CD14-positive monocyte (primary cell): ENCODE results near the gene FXYD6. TPM values are rescaled to one million over a fixed set of nuclear protein-coding genes. Genes with fewer than 3 reads are reported as not detected.

ENCODE experiments used
- DNase-seq, 3 donors: peaks; one replicate each; pipeline ENCODE4 v3.0.0-alpha.2; 2011 to 2022
- H2AFZ ChIP-seq: 2 replicates; pipeline ENCODE4 v1.6.0; 2012; ENCODE audit warnings: mild to moderate bottlenecking, low read depth, low read length, inconsistent platforms; ENCODE audit not compliant: insufficient read depth, poor library complexity, severe bottlenecking
- H3K27ac ChIP-seq, 2 donors: 1 replicate in 1 of 2; 2 replicates in 1 of 2; pipeline ENCODE4 v1.5.1; 2012 to 2013; ENCODE audit warnings: low read length in 2 of 2, control low read depth in 1 of 2, inconsistent platforms in 1 of 2, low read depth in 1 of 2, mild to moderate bottlenecking in 1 of 2
- H3K27me3 ChIP-seq, 2 donors: one replicate each; pipeline versions ENCODE4 v1.6.0 to v1.6.1; 2011 to 2013; ENCODE audit warnings: low read length in 2 of 2; ENCODE audit not compliant: control insufficient read depth in 2 of 2, insufficient read depth in 2 of 2
- H3K36me3 ChIP-seq, 2 donors: replicated peaks in 1 of 2; 1 replicate in 1 of 2; 2 replicates in 1 of 2; pipeline versions ENCODE4 v1.5.1 to v1.6.1; 2012 to 2013; ENCODE audit warnings: low read length in 2 of 2, control low read depth in 1 of 2, inconsistent platforms in 1 of 2, mild to moderate bottlenecking in 1 of 2; ENCODE audit not compliant: insufficient read depth in 2 of 2, control insufficient read depth in 1 of 2
- H3K4me1 ChIP-seq, 2 donors: 1 replicate in 1 of 2; 2 replicates in 1 of 2; pipeline versions ENCODE4 v1.5.1 to v1.6.1; 2012 to 2013; ENCODE audit warnings: low read length in 2 of 2, control low read depth in 1 of 2, inconsistent platforms in 1 of 2, mild to moderate bottlenecking in 1 of 2, moderate library complexity in 1 of 2; ENCODE audit not compliant: insufficient read depth in 2 of 2, control insufficient read depth in 1 of 2
- H3K4me2 ChIP-seq: replicated peaks from 2 replicates; pipeline ENCODE3; 2012; ENCODE audit warnings: low read length, moderate library complexity, mild to moderate bottlenecking; ENCODE audit not compliant: poor library complexity, severe bottlenecking; ENCODE audit errors: extremely low read depth
- H3K4me3 ChIP-seq, 3 experiments: fragments of 200-600 bp in 1 of 3; sonication (generic) in 1 of 3; replicated peaks in 1 of 3; 1 replicate in 2 of 3; 2 replicates in 1 of 3; pipeline ENCODE4 v1.5.1; 2011 to 2013; ENCODE audit warnings: low read length in 3 of 3, mild to moderate bottlenecking in 3 of 3, control low read depth in 2 of 3, low read depth in 2 of 3, inconsistent platforms in 1 of 3, moderate library complexity in 1 of 3
- H3K79me2 ChIP-seq: 2 replicates; pipeline ENCODE4 v1.6.0; 2012; ENCODE audit warnings: mild to moderate bottlenecking, control low read depth, inconsistent platforms, low read length, moderate library complexity; ENCODE audit not compliant: insufficient read depth
- H3K9ac ChIP-seq: 2 replicates; pipeline ENCODE4 v1.6.0; 2017; ENCODE audit warnings: low read length, mild to moderate bottlenecking; ENCODE audit not compliant: insufficient read depth, poor library complexity, severe bottlenecking
- H3K9me3 ChIP-seq, 2 donors: replicated peaks in 1 of 2; 1 replicate in 1 of 2; 2 replicates in 1 of 2; pipeline versions ENCODE4 v1.5.1 to v1.6.1; 2012 to 2013; ENCODE audit warnings: low read length in 2 of 2, control low read depth in 1 of 2; ENCODE audit not compliant: control insufficient read depth in 1 of 2, insufficient read depth in 1 of 2
- H4K20me1 ChIP-seq: 2 replicates; pipeline ENCODE4 v1.6.0; 2012; ENCODE audit warnings: mild to moderate bottlenecking, low read length, control low read depth, moderate library complexity; ENCODE audit not compliant: insufficient read depth
- H3K27ac Mint-ChIP-seq, 7 donors: one replicate each; pipeline ENCODE4 v1.8.0; 2020; ENCODE audit warnings: mild to moderate bottlenecking in 7 of 7, mixed read lengths in 7 of 7, moderate library complexity in 6 of 7, inconsistent platforms in 2 of 7
- H3K27me3 Mint-ChIP-seq, 3 donors: one replicate each; pipeline ENCODE4 v1.8.0; 2021 to 2022; ENCODE audit warnings: low read depth in 3 of 3, mild to moderate bottlenecking in 3 of 3, mixed read lengths in 3 of 3, moderate library complexity in 3 of 3, inconsistent platforms in 1 of 3
- H3K36me3 Mint-ChIP-seq, 2 donors: one replicate each; pipeline ENCODE4 v1.8.0; 2020; ENCODE audit warnings: mixed read lengths in 2 of 2, inconsistent platforms in 1 of 2, mild to moderate bottlenecking in 1 of 2
- H3K4me1 Mint-ChIP-seq: one replicate; pipeline ENCODE4 v1.8.0; 2020; ENCODE audit warnings: mild to moderate bottlenecking, mixed read lengths
- H3K4me3 Mint-ChIP-seq, 2 donors: one replicate each; pipeline ENCODE4 v1.8.0; 2020; ENCODE audit warnings: mild to moderate bottlenecking in 2 of 2, mixed read lengths in 2 of 2, moderate library complexity in 1 of 2
- H3K9me3 Mint-ChIP-seq, 7 donors: one replicate each; pipeline ENCODE4 v1.8.0; 2020 to 2022; ENCODE audit warnings: mixed read lengths in 7 of 7, mild to moderate bottlenecking in 6 of 7, moderate library complexity in 6 of 7, inconsistent platforms in 2 of 7
- CTCF ChIP-seq: fragments of 200-600 bp; IDR thresholded peaks from one replicate; pipeline ENCODE4 v1.8.0; 2022; ENCODE audit warnings: antibody characterized with exemption, mild to moderate bottlenecking
- WGBS: methylation state at CpG from one replicate; pipeline ENCODE4 v1.1.5; 2013; ENCODE audit warnings: missing lambda C conversion rate; ENCODE audit not compliant: insufficient coverage; 5-methylcytosine and 5-hydroxymethylcytosine counted together
- intact Hi-C, 2 donors: fragments of 100-400 bp; cut with micrococcal nuclease; formaldehyde crosslinking; loops; one replicate each; pipeline versions ENCODE4 v1.15.0 to v1.15.1; 2023
- polyA plus RNA-seq, 3 donors: library from polyadenylated mRNA; depleted of rRNA in 1 of 3; unstranded in 2 of 3; stranded (reverse) in 1 of 3; fragments of 300-500 nt in 2 of 3; fragments of >200 nt in 1 of 3; fragmentation: Illumina TruSeq in 2 of 3; gene quantifications; 1 replicate in 2 of 3; 2 replicates in 1 of 3; pipeline ENCODE4 v1.2.3, GENCODE V29; 2012 to 2021

Gene FXYD6
- polyA plus RNA-seq, 3 donors: 36.4 to 52.1 (median 44.1) TPM

- Histone ChIP-seq H2AFZ (no peak overlapping the region), H3K79me2 (no peaks in the 10 kb centered on the region), H3K9ac (no peak overlapping the region), H3K36me3 (no peaks in the 10 kb centered on the region), H3K27me3 (peaks cover 55 to 84% of the 10 kb centered on the region in 2 donors), H3K4me3 (no peak overlapping the region), H3K27ac (no peak overlapping the region), H3K9me3 (peaks cover 0 to 7% of the 10 kb centered on the region in 2 donors), H3K4me2 (peak overlapping the region; percentile 23), H4K20me1 (no peaks in the 10 kb centered on the region), H3K4me1 (peaks cover 0 to 4% of the 10 kb centered on the region in 2 donors)
- H3K27me3 Mint-ChIP-seq: peaks cover 75 to 86% (median 80%) of the 10 kb centered on the region in 3 donors
- H3K4me3 Mint-ChIP-seq: peak overlapping the region; percentile 27 to 67
- H3K9me3 Mint-ChIP-seq: peaks cover 0 to 12% (median 5%) of the 10 kb centered on the region in 7 donors
- no peak for DNase-seq
- TF ChIP-seq CTCF: no peak
- intact Hi-C loops: loop anchor here in 1 of 2 donors (5.0 kb wide), 1 partner anchor 369 kb away; no protein-coding TSS in a partner anchor
- H3K27ac Mint-ChIP-seq: no peak overlapping the region
- 3% methylated on average over 33 of the region's 35 CpGs for WGBS
- H3K4me1 Mint-ChIP-seq: peaks cover 3% of the 10 kb centered on the region
- peaks cover 0 to 4% of the 10 kb centered on the region in 2 donors for H3K36me3 Mint-ChIP-seq
These were observed 80.0 kb downstream of the FXYD6 start for GRCh38 chr11:117796456-117796871.

GRCh38 chr11:117795638-117796455 is 80.6 kb downstream of the FXYD6 start:
- peaks cover 53 to 85% of the 10 kb centered on the region in 2 donors for H3K27me3 ChIP-seq
- H3K27me3 Mint-ChIP-seq: peaks cover 75 to 90% (median 82%) of the 10 kb centered on the region in 3 donors
- H3K4me3 Mint-ChIP-seq: peak overlapping the region; percentile 27 to 75

More at GRCh38 chr11:117795638-117796455, 80.6 kb downstream of the FXYD6 start:
- Mint-ChIP-seq H3K36me3 (peaks cover 0 to 4% of the 10 kb centered on the region in 2 donors), H3K27ac (no peak overlapping the region), H3K9me3 (peaks cover 0 to 12% (median 5%) of the 10 kb centered on the region in 7 donors), H3K4me1 (peaks cover 3% of the 10 kb centered on the region)
- H3K27ac ChIP-seq: no peak overlapping the region
- no peak overlapping the region for H3K9ac ChIP-seq
- no peak overlapping the region for H3K4me3 ChIP-seq
- no peak for DNase-seq
- intact Hi-C loops: loop anchor here in 1 of 2 donors (5.0 kb wide), 1 partner anchor 369 kb away; no protein-coding TSS in a partner anchor
- WGBS: 8% methylated on average over 46 of the region's 53 CpGs
- no peak overlapping the region for H3K4me2 ChIP-seq
- no peaks in the 10 kb centered on the region for H4K20me1 ChIP-seq
- H3K4me1 ChIP-seq: peaks cover 0 to 4% of the 10 kb centered on the region in 2 donors
- H3K79me2 ChIP-seq: no peaks in the 10 kb centered on the region
- TF ChIP-seq CTCF: no peak
- peaks cover 0 to 7% of the 10 kb centered on the region in 2 donors for H3K9me3 ChIP-seq
- H3K36me3 ChIP-seq: no peaks in the 10 kb centered on the region
- H2AFZ ChIP-seq: no peak overlapping the region
